ENCODE measurements around the gene NFU1. TPM values are rescaled to one million over a fixed set of nuclear protein-coding genes. Genes with fewer than 3 reads are reported as not detected.

NFU1 gene
- total RNA-seq, 1 experiment from 2014 or later: 38.2 TPM

GRCh38 chr2:69483696-69484095 lies 46.5 kb upstream of the NFU1 start:
- Histone ChIP-seq H3K4me2 (ENCODE audit: low read length) (no peak overlapping the region), H3K27me3 (ENCODE audit: insufficient read depth, low read length) (no peaks in the 10 kb centered on the region), H3K36me3 (ENCODE audit: control insufficient read depth in 1 of 2, insufficient read depth in 2 of 2, low read length in 2 of 2) (no peaks in the 10 kb centered on the region), H3K9me2 (ENCODE audit: insufficient read depth) (no peaks in the 10 kb centered on the region), H3K9me3 (ENCODE audit: control insufficient read depth in 1 of 2, insufficient read depth in 1 of 2, low read depth in 1 of 2, low read length in 2 of 2) (no peaks in the 10 kb centered on the region), H3K27ac (ENCODE audit: low read depth, low read length) (no peak overlapping the region), H3K4me1 (ENCODE audit: control insufficient read depth in 1 of 2, insufficient read depth in 2 of 2, low read length in 2 of 2) (no peaks in the 10 kb centered on the region), H3K4me3 (replicated peaks in 1 of 2; ENCODE audit: low read depth in 1 of 2, low read length in 2 of 2) (no peak overlapping the region), H4K20me1 (ENCODE audit: insufficient read depth) (no peaks in the 10 kb centered on the region), H3K9ac (ENCODE audit: low read length) (no peak overlapping the region), H3K79me2 (ENCODE audit: insufficient read depth, low read length) (no peaks in the 10 kb centered on the region), H2AFZ (ENCODE audit: low read depth, low read length, poor library complexity, severe bottlenecking) (no peak overlapping the region)
- TF ChIP-seq FOSL1 (IDR thresholded peaks at IDR 0.05; ENCODE audit: low read depth): no peak
- TF ChIP-seq ZBTB33 (IDR thresholded peaks at IDR 0.05; ENCODE audit: extremely low read depth, insufficient replicate concordance, low read length): no peak
- no peak for TF ChIP-seq ZNF274 (IDR thresholded peaks at IDR 0.05; ENCODE audit: low read depth, low read length)
- no peak for TF ChIP-seq ELF1 (IDR thresholded peaks at IDR 0.05; ENCODE audit: borderline replicate concordance, low read depth)
- no peak for TF ChIP-seq REST (IDR thresholded peaks at IDR 0.05; ENCODE audit: low read depth)
- TF ChIP-seq CBX3 (IDR thresholded peaks at IDR 0.05; ENCODE audit: low read depth): no peak
- no peak for TF ChIP-seq SP1 (IDR thresholded peaks at IDR 0.05; ENCODE audit: low read depth)
- no peak for TF ChIP-seq ATF3 (IDR thresholded peaks at IDR 0.05)
- ChIA-PET POLR2A (no interaction called here), RAD21 (ENCODE audit: low non-redundant PET in 1 of 2, low total read pairs in 2 of 2, uncharacterized antibody in 2 of 2, unreplicated experiment in 2 of 2) (no interaction called here), CTCF (no interaction called here)
- intact Hi-C loops (cut with micrococcal nuclease): no loop called here
- BruUV-seq (replicated peaks): no TSS peak
- ATAC-seq (no peak), DNase-seq (ENCODE audit: low read depth, low spot score) (no peak)
